Midbrain (tissue), 1 donor: Measurements from ENCODE around the gene KRT16.
"Not testable (repeated sequence)": the region's sequence is repeated elsewhere in the genome, so short reads cannot be mapped to it uniquely, and the experiment has no call there.

ENCODE experiments used
- DNase-seq: peaks from one replicate; lab custom pipeline; 2025; lab: John Stamatoyannopoulos, UW

Gene KRT16

GRCh38 chr17:41628073-41628370 is 15.5 kb upstream of the KRT16 start:
- DNase-seq = not testable (repeated sequence)

DNA sequence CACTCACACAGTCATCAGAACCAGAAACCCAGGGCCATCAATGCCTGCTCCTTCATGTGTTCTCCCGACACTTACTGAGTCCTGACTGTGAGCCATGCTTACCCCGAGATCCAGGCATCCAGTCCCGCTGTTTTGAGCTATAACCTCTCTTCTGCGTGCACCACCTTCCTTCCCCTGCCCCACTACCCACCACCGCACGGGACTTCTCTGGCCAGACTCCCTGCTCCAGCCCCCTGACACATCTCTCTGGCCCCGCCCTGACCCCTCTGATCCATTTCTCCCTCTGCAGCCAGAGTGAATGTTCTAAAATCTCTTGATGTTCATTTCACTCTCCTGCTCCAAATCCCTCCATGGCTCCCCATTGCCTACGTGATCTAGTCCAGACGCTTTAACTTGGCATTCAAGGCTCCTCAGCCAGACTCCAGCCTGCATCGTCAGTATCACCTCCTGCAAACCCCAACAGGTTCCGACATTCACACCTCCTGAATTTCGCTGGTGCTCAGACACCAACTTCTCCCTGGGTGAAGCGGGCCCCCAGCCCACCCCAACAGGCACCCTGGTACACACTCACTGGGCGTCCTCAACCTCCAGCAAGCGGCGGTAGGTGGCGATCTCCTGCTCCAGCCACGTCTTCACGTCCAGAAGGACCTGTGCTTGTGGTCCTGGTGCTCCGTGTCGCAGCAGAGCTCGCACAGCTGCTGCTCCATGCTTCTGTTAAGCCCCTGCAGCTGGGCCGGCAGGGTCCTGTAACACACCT is 14.9 kb upstream of the KRT16 start:
- DNase-seq = no peak

GRCh38 chr17:41626914-41627295 is 14.3 kb upstream of the KRT16 start:
- DNase-seq = not testable (repeated sequence)

DNA sequence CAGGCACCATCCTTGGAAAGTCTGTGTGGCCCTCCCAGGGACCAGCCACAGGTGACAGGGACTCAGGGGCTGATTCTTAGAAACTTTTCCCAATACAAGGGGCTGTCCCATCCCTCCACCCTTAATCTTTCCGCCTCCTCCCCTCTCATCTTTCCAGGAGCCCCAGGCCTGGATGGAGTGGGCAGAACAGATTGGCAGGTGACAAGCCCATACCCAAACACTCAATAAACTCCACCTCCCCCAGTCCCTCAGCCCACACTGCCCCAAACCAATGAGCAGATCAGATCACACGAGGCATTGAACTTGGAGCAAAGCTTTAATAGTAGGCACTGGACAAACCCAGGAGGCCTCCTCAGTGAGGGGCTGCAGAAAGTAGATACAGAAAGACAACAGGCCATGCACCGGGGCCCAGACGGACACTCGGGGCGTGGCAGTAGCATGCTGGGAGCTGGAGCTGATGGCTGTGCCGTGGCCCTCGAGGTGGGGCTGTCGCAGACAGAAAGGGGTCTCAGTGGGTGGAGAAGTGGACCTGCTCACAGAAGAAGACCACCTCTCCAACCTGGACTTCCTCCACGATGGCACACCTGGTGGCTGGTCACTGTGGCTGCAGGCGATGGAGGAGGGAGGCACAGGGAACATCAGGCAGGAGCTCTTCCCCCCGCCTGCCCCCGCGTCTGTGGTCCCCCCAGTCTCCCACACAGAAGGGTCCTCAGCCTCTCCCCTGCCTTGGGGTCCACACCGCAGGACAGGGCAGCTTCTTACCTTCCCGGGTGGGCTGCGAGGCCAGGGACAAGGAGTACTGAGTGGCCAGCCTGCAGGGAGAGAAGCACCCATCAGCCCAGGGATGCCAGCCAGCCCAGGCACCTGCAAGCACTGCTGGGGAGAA is 13.7 kb upstream of the KRT16 start:
- not testable (repeated sequence) for DNase-seq

- no peak for DNase-seq
Measured at GRCh38 chr17:41625602-41626001, 13.0 kb upstream of the KRT16 start.

GRCh38 chr17:41624208-41625101 is 11.9 kb upstream of the KRT16 start, which contains the start of gene KRT17:
Gene KRT17 (minus strand): TSS chr17:41624575. CDS start chr17:41624509, 66 bp downstream.
- no peak for DNase-seq

- not testable (repeated sequence) for DNase-seq
Measured at GRCh38 chr17:41623184-41623861, 10.8 kb upstream of the KRT16 start.

DNA sequence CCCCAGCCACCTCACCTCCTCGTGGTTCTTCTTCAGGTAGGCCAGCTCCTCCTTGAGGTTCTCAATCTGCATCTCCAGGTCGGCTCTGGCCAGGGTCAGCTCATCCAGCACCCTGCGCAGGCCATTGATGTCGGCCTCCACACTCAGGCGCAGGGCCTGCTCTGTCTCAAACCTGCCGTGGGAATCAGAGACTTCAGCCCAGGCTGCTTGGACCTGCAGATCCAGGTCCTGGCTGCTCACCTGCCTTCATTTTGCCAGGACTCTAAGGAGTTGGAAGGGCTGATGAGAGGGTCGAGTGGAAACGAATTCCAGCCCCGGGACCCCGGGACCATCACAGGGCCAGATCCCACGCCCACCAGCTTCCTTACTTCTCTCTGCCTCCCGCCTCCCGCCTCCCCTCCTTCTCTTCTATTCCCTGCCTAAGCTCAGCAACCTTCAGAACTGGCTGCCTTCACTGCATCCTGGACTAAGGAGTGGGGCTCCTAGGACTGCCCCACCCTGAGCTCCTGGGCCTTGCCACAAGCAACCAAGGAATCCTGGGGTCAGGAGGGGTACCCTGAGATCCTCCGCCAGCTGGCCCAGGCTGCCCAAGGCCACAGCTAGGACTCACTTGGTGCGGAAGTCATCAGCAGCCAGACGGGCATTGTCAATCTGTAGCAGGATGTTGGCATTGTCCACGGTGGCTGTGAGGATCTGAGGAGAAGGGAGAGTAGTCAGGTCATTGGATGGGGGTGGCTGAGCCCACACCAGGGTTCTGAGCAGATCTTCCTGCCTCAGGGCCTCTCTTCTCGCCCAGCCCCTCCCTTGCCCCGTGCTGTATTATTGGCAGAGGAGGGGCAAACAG is 10.0 kb upstream of the KRT16 start:
- DNase-seq = not testable (repeated sequence)

- no peak for DNase-seq
Measured at GRCh38 chr17:41621916-41622315, 9.3 kb upstream of the KRT16 start.

- not testable (repeated sequence) for DNase-seq
Measured at GRCh38 chr17:41621435-41621817, 8.9 kb upstream of the KRT16 start.

DNA sequence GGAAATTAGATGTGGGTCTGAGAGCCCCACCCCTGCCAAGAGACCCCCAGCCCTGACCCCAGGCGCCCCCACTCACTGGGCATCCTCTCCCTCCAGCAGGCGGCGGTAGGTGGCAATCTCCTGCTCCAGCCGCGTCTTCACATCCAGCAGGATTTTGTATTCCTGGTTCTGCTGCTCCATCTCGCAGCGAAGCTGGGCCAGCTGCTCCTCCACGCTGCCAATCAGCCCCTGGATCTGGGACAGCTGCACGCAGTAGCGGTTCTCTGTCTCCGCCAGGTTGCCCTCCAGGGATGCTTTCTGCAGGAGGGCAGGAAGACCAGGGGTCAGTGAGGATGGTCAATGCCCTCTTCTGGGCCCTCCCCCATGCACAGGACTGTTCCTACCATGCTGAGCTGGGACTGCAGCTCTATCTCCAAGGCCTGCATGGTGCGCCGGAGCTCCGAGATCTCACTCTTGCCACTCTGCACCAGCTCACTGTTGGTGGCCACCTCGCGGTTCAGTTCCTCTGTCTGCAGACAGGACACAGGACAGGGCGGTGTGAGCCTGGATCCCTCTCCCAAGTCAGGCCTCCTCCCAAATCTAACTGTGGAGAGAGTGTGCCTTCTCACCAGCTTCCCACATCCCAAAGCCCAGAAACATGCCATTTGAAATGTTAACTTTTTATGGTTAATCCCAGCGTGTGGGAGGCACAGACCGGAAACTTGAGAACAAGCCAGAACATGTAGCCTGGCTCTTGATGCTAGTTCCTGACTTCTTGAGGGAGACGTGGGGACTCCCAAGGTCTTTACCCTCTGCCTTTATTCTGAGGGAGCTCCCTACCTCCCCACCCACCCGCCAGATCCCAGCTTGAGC is 8.2 kb upstream of the KRT16 start:
- DNase-seq = no peak

GRCh38 chr17:41619927-41620582 is 7.5 kb upstream of the KRT16 start:
- DNase-seq = not testable (repeated sequence)

- no peak for DNase-seq
Measured at GRCh38 chr17:41619036-41619926, 6.7 kb upstream of the KRT16 start.

DNA sequence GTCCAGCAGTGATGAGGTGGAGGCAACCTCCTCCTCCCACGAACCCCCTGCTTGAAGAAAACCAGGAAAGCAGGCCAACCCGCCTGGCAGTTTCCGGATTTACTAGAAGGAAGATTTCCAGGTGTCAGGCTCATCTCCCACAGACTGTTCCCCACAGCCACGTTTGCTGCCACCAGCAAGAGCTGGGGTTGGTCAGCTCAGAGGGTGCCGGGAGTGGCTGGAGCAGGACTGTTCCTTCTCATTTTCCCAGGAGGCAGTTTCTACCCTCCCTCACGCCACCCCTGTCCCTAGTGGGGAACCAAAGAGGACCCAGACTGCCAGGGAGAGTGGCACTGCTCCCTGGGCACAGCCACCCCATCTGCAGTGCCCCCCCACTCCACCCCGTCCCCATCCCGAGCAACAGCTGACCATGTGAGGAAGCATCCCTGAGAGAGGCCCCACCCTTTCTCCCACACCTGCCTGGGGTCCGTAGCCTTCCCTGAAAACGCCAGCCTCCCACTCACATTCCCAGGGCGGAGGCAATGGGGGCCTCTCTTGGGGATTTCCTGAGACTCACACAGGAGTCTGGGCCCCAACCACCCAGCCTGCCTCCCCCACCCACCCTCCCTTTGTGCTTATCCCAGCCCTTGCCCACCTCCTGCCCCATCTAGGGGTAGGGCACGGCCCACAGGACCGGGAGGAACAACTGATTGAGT is 5.9 kb upstream of the KRT16 start:
- DNase-seq = no peak

DNA sequence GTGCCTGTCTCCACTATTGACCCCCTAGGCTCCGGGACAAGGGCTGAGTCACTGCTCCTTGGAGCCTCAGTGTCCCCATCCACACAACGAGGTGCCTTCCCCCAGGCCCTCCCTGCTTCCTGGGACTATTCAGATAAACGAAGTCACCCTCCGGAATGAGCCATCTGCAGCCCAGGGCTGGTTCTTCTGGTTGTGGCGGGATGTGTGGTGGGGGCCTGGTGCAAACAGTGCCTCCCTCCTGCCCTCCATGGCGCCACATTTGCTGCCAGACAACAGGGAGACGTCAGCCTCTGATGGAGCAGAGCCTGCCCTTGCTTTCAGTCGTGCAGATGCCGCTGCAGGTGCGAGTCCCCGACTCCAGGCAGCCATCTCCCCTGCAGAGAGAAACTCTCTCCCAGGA is 5.1 kb upstream of the KRT16 start:
- no peak for DNase-seq

DNA sequence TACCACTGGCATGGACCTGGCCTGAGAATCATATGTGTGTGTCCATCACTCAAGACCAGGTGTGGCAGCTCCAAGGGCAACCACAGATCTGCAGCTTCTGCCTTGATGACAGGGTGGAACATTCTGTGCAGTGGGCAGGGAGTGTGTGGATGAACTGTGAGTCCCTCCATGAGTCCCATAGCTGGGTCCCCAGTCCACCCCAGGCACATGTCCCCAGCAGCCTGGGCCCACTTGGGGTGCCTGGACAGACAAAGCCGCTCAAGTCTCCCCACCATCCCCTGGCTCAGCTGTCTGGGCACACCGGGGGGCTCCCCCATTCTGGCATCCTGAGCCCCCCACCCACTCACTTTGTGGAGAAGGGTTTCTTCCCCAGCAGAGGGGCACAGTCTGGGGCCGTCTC is 4.6 kb upstream of the KRT16 start:
- DNase-seq = no peak

DNA sequence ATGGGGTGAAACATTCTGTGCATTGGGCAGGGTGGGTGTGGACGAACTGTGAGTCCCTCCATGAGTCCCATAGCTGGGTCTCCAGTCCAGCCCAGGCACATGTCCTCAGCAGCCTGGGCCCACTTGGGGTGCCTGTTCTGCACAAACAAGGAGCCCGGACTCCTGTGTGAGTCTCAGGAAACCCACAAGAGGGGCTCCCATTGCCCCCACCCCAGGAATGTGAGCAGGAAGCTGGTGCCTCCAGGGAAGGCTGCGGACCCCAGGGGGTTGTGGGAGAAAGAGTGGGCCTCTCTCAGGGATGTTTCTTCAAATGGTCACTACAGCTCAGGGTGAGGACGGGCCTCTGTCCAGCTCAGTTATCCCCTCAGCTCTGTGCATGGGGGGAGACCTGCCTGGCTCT is 3.9 kb upstream of the KRT16 start:
- not testable (repeated sequence) for DNase-seq

- no peak for DNase-seq
Measured at GRCh38 chr17:41615454-41615853, 2.9 kb upstream of the KRT16 start.
